HEK293 (cell line): Measurements from ENCODE around the gene FAM118A.

Experiments
- CTCF ChIA-PET: fragments of 350-600 bp; formaldehyde crosslinking; extraction: SDS; loops from one replicate; lab custom pipeline; 2021; ENCODE audit warnings: antibody characterized with exemption; lab: Yijun Ruan, JAX
- POLR2A ChIA-PET: fragments of 300-600 bp; formaldehyde crosslinking; extraction: SDS; loops from one replicate; lab custom pipeline; 2020; ENCODE audit warnings: antibody characterized with exemption, inconsistent platforms; lab: Yijun Ruan, JAX
- H3K27ac ChIP-seq: fragments of 200-500 bp; sonication (Bioruptor generic); 2 replicates; pipeline ENCODE4 v1.5.1; 2014; ENCODE audit warnings: low read depth, low read length, control low read depth, inconsistent platforms; ENCODE audit errors: extremely low read depth
- H3K36me3 ChIP-seq, 2 experiments: fragments of 200-500 bp in 1 of 2; sonication (Bioruptor generic) in 1 of 2; 1 replicate in 1 of 2; 2 replicates in 1 of 2; pipeline ENCODE4 v1.5.1; 2014 to 2017; ENCODE audit warnings: inconsistent platforms in 2 of 2, low read length in 2 of 2; ENCODE audit not compliant: control insufficient read depth in 2 of 2, insufficient read depth in 1 of 2
- H3K4me1 ChIP-seq: fragments of 200-500 bp; sonication (Bioruptor generic); 2 replicates; pipeline ENCODE4 v1.5.1; 2014; ENCODE audit warnings: mild to moderate bottlenecking, low read length, inconsistent platforms; ENCODE audit not compliant: control insufficient read depth, insufficient read depth
- H3K4me3 ChIP-seq: 2 replicates; pipeline ENCODE4 v1.5.1; 2011; ENCODE audit warnings: low read depth, mild to moderate bottlenecking, control low read depth, low read length, moderate library complexity
- H3K9me3 ChIP-seq: fragments of 200-500 bp; sonication (Bioruptor generic); 2 replicates; pipeline ENCODE4 v1.5.1; 2014; ENCODE audit warnings: low read depth, low read length, inconsistent platforms; ENCODE audit not compliant: control insufficient read depth, insufficient read depth
- BCL11A ChIP-seq: fragments of 450-650 bp; formaldehyde crosslinking; IDR thresholded peaks from 2 replicates; pipeline ENCODE4 v1.5.1; 2016; ENCODE audit warnings: low read depth, missing biosample characterization, missing genetic modification characterization
- KLF16 ChIP-seq: fragments of 450-650 bp; formaldehyde crosslinking; IDR thresholded peaks from 2 replicates; pipeline ENCODE4 v1.5.1; 2017; ENCODE audit warnings: missing biosample characterization, missing genetic modification characterization
- OSR2 ChIP-seq: fragments of 450-650 bp; formaldehyde crosslinking; IDR thresholded peaks from 2 replicates; pipeline ENCODE4 v1.5.1; 2016; ENCODE audit warnings: missing biosample characterization, missing genetic modification characterization
- RBAK ChIP-seq: fragments of 450-650 bp; formaldehyde crosslinking; IDR thresholded peaks from 2 replicates; pipeline ENCODE4 v1.5.1; 2016; ENCODE audit warnings: missing biosample characterization, missing genetic modification characterization
- ZBTB1 ChIP-seq: fragments of 450-650 bp; formaldehyde crosslinking; IDR thresholded peaks from 2 replicates; pipeline ENCODE4 v1.5.1; 2016; ENCODE audit warnings: missing biosample characterization, missing genetic modification characterization
- ZBTB20 ChIP-seq: fragments of 450-650 bp; formaldehyde crosslinking; IDR thresholded peaks from 2 replicates; pipeline ENCODE4 v1.5.1; 2016; ENCODE audit warnings: missing biosample characterization, missing genetic modification characterization
- ZNF223 ChIP-seq: fragments of 450-650 bp; formaldehyde crosslinking; IDR thresholded peaks from 2 replicates; pipeline ENCODE4 v1.5.1; 2016; ENCODE audit warnings: missing biosample characterization, missing genetic modification characterization
- ZNF404 ChIP-seq: fragments of 450-650 bp; formaldehyde crosslinking; IDR thresholded peaks from 2 replicates; pipeline ENCODE4 v1.5.1; 2017; ENCODE audit warnings: missing biosample characterization, missing genetic modification characterization
- ZNF521 ChIP-seq: fragments of 450-650 bp; formaldehyde crosslinking; IDR thresholded peaks from 2 replicates; pipeline ENCODE4 v1.5.1; 2017; ENCODE audit warnings: missing biosample characterization, mild to moderate bottlenecking, missing genetic modification characterization
- ZNF549 ChIP-seq: fragments of 450-650 bp; IDR thresholded peaks from 2 replicates; pipeline ENCODE4 v1.5.1; 2018; ENCODE audit warnings: missing biosample characterization, missing genetic modification characterization, mild to moderate bottlenecking, inconsistent platforms, moderate library complexity
- ZNF664 ChIP-seq: fragments of 450-650 bp; formaldehyde crosslinking; IDR thresholded peaks from 2 replicates; pipeline ENCODE4 v1.5.1; 2016; ENCODE audit warnings: missing biosample characterization, missing genetic modification characterization
- ZNF677 ChIP-seq: fragments of 450-650 bp; IDR thresholded peaks from 2 replicates; pipeline ENCODE4 v1.5.0; 2018; ENCODE audit warnings: missing biosample characterization, mild to moderate bottlenecking, missing genetic modification characterization, moderate library complexity
- ZSCAN23 ChIP-seq: fragments of 450-650 bp; formaldehyde crosslinking; IDR thresholded peaks from 2 replicates; pipeline ENCODE4 v1.5.1; 2016; ENCODE audit warnings: missing biosample characterization, missing genetic modification characterization
- TF ChIP-seq, protein P1 (sequence below): fragments of 450-650 bp; formaldehyde crosslinking; IDR thresholded peaks from 2 replicates; pipeline ENCODE4 v1.5.1; 2016; ENCODE audit warnings: missing biosample characterization, missing genetic modification characterization
- TF ChIP-seq, protein P2 (sequence below): fragments of 450-650 bp; formaldehyde crosslinking; IDR thresholded peaks from 2 replicates; pipeline ENCODE4 v1.5.1; 2016; ENCODE audit warnings: missing biosample characterization, missing genetic modification characterization
- TF ChIP-seq, protein P3 (sequence below): fragments of 450-650 bp; IDR thresholded peaks from 2 replicates; pipeline ENCODE4 v1.5.1; 2018; ENCODE audit warnings: missing biosample characterization, missing genetic modification characterization
- TF ChIP-seq, protein P4 (sequence below): fragments of 450-650 bp; formaldehyde crosslinking; IDR thresholded peaks from 2 replicates; pipeline ENCODE4 v1.5.1; 2017; ENCODE audit warnings: missing biosample characterization, missing genetic modification characterization
- TF ChIP-seq, protein P5 (sequence below): fragments of 450-650 bp; formaldehyde crosslinking; IDR thresholded peaks from 2 replicates; pipeline ENCODE4 v1.5.1; 2016; ENCODE audit warnings: missing biosample characterization, missing genetic modification characterization, low read depth
- TF ChIP-seq, protein P6 (sequence below): fragments of 450-650 bp; formaldehyde crosslinking; IDR thresholded peaks from 2 replicates; pipeline ENCODE4 v1.5.1; 2016; ENCODE audit warnings: missing biosample characterization, missing genetic modification characterization

The FAM118A gene

DNA sequence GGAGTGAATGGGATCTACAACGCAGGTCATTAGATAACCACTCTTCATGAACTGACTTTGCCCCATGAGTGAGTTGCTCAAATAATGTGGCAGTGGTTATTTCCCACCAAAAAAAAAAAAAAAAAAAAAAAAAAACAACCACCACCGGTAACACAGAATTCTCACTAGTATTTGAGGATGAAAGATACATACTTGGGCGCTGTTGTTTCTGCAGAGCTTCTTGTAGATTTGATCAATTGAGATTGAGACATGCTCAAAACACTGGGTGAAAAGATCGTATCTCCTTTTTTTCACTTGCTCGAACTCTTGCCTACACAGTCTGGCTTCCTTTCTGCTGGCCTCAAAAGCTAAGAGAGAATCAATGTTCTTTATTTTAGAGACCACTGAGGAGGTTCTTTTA lies 44.1 kb downstream of the FAM118A start:
- no peak overlapping the region for H3K27ac ChIP-seq
- H3K4me1 ChIP-seq = no peaks in the 10 kb centered on the region
- no peak overlapping the region for H3K4me3 ChIP-seq
- POLR2A ChIA-PET = no interaction called here
- H3K9me3 ChIP-seq = no peaks in the 10 kb centered on the region
- CTCF ChIA-PET = interaction anchor here (0.6 to 1.2 kb wide), 5 partner anchors 37 to 617 kb away, joined by 3 to 6 read pairs (median 4); no protein-coding TSS in a partner anchor
- H3K36me3 ChIP-seq = no peaks in the 10 kb centered on the region
- TF ChIP-seq, protein P1, sequence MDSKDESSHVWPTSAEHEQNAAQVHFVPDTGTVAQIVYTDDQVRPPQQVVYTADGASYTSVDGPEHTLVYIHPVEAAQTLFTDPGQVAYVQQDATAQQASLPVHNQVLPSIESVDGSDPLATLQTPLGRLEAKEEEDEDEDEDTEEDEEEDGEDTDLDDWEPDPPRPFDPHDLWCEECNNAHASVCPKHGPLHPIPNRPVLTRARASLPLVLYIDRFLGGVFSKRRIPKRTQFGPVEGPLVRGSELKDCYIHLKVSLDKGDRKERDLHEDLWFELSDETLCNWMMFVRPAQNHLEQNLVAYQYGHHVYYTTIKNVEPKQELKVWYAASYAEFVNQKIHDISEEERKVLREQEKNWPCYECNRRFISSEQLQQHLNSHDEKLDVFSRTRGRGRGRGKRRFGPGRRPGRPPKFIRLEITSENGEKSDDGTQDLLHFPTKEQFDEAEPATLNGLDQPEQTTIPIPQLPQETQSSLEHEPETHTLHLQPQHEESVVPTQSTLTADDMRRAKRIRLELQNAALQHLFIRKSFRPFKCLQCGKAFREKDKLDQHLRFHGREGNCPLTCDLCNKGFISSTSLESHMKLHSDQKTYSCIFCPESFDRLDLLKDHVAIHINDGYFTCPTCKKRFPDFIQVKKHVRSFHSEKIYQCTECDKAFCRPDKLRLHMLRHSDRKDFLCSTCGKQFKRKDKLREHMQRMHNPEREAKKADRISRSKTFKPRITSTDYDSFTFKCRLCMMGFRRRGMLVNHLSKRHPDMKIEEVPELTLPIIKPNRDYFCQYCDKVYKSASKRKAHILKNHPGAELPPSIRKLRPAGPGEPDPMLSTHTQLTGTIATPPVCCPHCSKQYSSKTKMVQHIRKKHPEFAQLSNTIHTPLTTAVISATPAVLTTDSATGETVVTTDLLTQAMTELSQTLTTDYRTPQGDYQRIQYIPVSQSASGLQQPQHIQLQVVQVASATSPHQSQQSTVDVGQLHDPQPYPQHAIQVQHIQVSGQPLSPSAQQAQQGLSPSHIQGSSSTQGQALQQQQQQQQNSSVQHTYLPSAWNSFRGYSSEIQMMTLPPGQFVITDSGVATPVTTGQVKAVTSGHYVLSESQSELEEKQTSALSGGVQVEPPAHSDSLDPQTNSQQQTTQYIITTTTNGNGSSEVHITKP (tag by site-specific recombination) = no peak
- no peak for TF ChIP-seq OSR2 (tag by site-specific recombination)
- no peak for TF ChIP-seq KLF16 (tag by site-specific recombination)
- no peak for TF ChIP-seq ZBTB20 (tag by site-specific recombination)
- TF ChIP-seq, protein P2, sequence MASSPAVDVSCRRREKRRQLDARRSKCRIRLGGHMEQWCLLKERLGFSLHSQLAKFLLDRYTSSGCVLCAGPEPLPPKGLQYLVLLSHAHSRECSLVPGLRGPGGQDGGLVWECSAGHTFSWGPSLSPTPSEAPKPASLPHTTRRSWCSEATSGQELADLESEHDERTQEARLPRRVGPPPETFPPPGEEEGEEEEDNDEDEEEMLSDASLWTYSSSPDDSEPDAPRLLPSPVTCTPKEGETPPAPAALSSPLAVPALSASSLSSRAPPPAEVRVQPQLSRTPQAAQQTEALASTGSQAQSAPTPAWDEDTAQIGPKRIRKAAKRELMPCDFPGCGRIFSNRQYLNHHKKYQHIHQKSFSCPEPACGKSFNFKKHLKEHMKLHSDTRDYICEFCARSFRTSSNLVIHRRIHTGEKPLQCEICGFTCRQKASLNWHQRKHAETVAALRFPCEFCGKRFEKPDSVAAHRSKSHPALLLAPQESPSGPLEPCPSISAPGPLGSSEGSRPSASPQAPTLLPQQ = no peak
- no peak for TF ChIP-seq BCL11A (tag by site-specific recombination)
- TF ChIP-seq ZBTB1 (tag by site-specific recombination) = no peak
- no peak for TF ChIP-seq ZNF677 (tag by site-specific recombination)
- no peak for TF ChIP-seq ZNF549 (tag by site-specific recombination)
- TF ChIP-seq, protein P3, sequence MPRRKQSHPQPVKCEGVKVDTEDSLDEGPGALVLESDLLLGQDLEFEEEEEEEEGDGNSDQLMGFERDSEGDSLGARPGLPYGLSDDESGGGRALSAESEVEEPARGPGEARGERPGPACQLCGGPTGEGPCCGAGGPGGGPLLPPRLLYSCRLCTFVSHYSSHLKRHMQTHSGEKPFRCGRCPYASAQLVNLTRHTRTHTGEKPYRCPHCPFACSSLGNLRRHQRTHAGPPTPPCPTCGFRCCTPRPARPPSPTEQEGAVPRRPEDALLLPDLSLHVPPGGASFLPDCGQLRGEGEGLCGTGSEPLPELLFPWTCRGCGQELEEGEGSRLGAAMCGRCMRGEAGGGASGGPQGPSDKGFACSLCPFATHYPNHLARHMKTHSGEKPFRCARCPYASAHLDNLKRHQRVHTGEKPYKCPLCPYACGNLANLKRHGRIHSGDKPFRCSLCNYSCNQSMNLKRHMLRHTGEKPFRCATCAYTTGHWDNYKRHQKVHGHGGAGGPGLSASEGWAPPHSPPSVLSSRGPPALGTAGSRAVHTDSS (tag by site-specific recombination) = no peak
- TF ChIP-seq ZNF521 (tag by site-specific recombination) = no peak
- TF ChIP-seq ZNF223 (tag by site-specific recombination) = no peak
- TF ChIP-seq, protein P4, sequence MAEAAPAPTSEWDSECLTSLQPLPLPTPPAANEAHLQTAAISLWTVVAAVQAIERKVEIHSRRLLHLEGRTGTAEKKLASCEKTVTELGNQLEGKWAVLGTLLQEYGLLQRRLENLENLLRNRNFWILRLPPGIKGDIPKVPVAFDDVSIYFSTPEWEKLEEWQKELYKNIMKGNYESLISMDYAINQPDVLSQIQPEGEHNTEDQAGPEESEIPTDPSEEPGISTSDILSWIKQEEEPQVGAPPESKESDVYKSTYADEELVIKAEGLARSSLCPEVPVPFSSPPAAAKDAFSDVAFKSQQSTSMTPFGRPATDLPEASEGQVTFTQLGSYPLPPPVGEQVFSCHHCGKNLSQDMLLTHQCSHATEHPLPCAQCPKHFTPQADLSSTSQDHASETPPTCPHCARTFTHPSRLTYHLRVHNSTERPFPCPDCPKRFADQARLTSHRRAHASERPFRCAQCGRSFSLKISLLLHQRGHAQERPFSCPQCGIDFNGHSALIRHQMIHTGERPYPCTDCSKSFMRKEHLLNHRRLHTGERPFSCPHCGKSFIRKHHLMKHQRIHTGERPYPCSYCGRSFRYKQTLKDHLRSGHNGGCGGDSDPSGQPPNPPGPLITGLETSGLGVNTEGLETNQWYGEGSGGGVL (tag by site-specific recombination) = no peak
- no peak for TF ChIP-seq ZSCAN23 (tag by site-specific recombination)
- no peak for TF ChIP-seq ZNF664 (tag by site-specific recombination)
- TF ChIP-seq RBAK = no peak
- TF ChIP-seq, protein P5, sequence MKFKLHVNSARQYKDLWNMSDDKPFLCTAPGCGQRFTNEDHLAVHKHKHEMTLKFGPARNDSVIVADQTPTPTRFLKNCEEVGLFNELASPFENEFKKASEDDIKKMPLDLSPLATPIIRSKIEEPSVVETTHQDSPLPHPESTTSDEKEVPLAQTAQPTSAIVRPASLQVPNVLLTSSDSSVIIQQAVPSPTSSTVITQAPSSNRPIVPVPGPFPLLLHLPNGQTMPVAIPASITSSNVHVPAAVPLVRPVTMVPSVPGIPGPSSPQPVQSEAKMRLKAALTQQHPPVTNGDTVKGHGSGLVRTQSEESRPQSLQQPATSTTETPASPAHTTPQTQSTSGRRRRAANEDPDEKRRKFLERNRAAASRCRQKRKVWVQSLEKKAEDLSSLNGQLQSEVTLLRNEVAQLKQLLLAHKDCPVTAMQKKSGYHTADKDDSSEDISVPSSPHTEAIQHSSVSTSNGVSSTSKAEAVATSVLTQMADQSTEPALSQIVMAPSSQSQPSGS = no peak
- TF ChIP-seq, protein P6, sequence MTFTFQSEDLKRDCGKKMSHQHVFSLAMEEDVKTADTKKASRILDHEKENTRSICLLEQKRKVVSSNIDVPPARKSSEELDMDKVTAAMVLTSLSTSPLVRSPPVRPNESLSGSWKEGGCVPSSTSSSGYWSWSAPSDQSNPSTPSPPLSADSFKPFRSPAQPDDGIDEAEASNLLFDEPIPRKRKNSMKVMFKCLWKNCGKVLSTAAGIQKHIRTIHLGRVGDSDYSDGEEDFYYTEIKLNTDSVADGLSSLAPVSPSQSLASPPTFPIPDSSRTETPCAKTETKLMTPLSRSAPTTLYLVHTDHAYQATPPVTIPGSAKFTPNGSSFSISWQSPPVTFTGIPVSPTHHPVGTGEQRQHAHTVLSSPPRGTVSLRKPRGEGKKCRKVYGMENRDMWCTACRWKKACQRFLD = no peak
- TF ChIP-seq ZNF404 = no peak
